ENCODE results near the gene C1orf52. TPM values are rescaled to one million over a fixed set of nuclear protein-coding genes. Genes with fewer than 3 reads are reported as not detected.

C1orf52 gene
- polyA plus RNA-seq, 3 donors, result 18.5 to 29.1 (median 19.7) TPM

- DNase-seq, result no peak
- no peaks in the 10 kb centered on the region for H3K27me3 ChIP-seq (ENCODE audit: control insufficient read depth in 2 of 2, insufficient read depth in 2 of 2, low read length in 2 of 2)
- peaks cover 34% of the 10 kb centered on the region for H4K20me1 ChIP-seq (ENCODE audit: insufficient read depth, low read length)
- peaks cover 0 to 18% (median 4%) of the 10 kb centered on the region in 7 donors for H3K9me3 Mint-ChIP-seq
- H3K4me3 Mint-ChIP-seq, result no peak overlapping the region
- WGBS (ENCODE audit: insufficient coverage), result 100% methylated on average over 1 of the region's 2 CpGs
- H3K36me3 Mint-ChIP-seq, result peaks cover 39 to 53% of the 10 kb centered on the region in 2 donors
- no peak overlapping the region for H3K27ac ChIP-seq (ENCODE audit: low read depth in 1 of 2, low read length in 2 of 2)
- peaks cover 0 to 3% of the 10 kb centered on the region in 2 donors for H3K9me3 ChIP-seq (replicated peaks in 1 of 2; ENCODE audit: control insufficient read depth in 1 of 2, insufficient read depth in 1 of 2, low read length in 2 of 2)
- H3K79me2 ChIP-seq (ENCODE audit: insufficient read depth, low read length), result peaks cover 20% of the 10 kb centered on the region
- no peak overlapping the region for H2AFZ ChIP-seq (ENCODE audit: insufficient read depth, low read depth, low read length, poor library complexity, severe bottlenecking)
- no peak overlapping the region for H3K4me3 ChIP-seq (replicated peaks in 1 of 3; ENCODE audit: low read depth in 2 of 3, low read length in 3 of 3)
- no peak overlapping the region for H3K4me2 ChIP-seq (replicated peaks; ENCODE audit: extremely low read depth, low read length, poor library complexity, severe bottlenecking)
- H3K4me1 Mint-ChIP-seq, result peaks cover 2% of the 10 kb centered on the region
- TF ChIP-seq, protein P1, sequence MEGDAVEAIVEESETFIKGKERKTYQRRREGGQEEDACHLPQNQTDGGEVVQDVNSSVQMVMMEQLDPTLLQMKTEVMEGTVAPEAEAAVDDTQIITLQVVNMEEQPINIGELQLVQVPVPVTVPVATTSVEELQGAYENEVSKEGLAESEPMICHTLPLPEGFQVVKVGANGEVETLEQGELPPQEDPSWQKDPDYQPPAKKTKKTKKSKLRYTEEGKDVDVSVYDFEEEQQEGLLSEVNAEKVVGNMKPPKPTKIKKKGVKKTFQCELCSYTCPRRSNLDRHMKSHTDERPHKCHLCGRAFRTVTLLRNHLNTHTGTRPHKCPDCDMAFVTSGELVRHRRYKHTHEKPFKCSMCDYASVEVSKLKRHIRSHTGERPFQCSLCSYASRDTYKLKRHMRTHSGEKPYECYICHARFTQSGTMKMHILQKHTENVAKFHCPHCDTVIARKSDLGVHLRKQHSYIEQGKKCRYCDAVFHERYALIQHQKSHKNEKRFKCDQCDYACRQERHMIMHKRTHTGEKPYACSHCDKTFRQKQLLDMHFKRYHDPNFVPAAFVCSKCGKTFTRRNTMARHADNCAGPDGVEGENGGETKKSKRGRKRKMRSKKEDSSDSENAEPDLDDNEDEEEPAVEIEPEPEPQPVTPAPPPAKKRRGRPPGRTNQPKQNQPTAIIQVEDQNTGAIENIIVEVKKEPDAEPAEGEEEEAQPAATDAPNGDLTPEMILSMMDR (IDR thresholded peaks at IDR 0.05), result no peak
- intact Hi-C loops (cut with micrococcal nuclease), result no loop called here
- no peaks in the 10 kb centered on the region for H3K27me3 Mint-ChIP-seq (ENCODE audit: low read depth in 3 of 3)
- H3K9ac ChIP-seq (ENCODE audit: insufficient read depth, low read length, poor library complexity, severe bottlenecking), result no peak overlapping the region
- peaks cover 3 to 4% of the 10 kb centered on the region in 2 donors for H3K4me1 ChIP-seq (ENCODE audit: control insufficient read depth in 1 of 2, insufficient read depth in 2 of 2, low read length in 2 of 2)
- no peak overlapping the region for H3K27ac Mint-ChIP-seq
- H3K36me3 ChIP-seq (replicated peaks in 1 of 2; ENCODE audit: control insufficient read depth in 1 of 2, insufficient read depth in 2 of 2, low read length in 2 of 2), result peaks cover 37 to 61% of the 10 kb centered on the region in 2 donors
Measured at GRCh38 chr1:85264150-85264549, 4.7 kb upstream of the C1orf52 start.

GRCh38 chr1:85262985-85263384 is 3.5 kb upstream of the C1orf52 start:
- Histone ChIP-seq H3K4me1 (ENCODE audit: control insufficient read depth in 1 of 2, insufficient read depth in 2 of 2, low read length in 2 of 2) (peaks cover 7 to 13% of the 10 kb centered on the region in 2 donors), H2AFZ (ENCODE audit: insufficient read depth, low read depth, low read length, poor library complexity, severe bottlenecking) (no peak overlapping the region), H4K20me1 (ENCODE audit: insufficient read depth, low read length) (peaks cover 34% of the 10 kb centered on the region), H3K4me3 (replicated peaks in 1 of 3; ENCODE audit: low read depth in 2 of 3, low read length in 3 of 3) (no peak overlapping the region), H3K36me3 (replicated peaks in 1 of 2; ENCODE audit: control insufficient read depth in 1 of 2, insufficient read depth in 2 of 2, low read length in 2 of 2) (peaks cover 27 to 50% of the 10 kb centered on the region in 2 donors), H3K27ac (ENCODE audit: low read depth in 1 of 2, low read length in 2 of 2) (no peak overlapping the region), H3K9me3 (replicated peaks in 1 of 2; ENCODE audit: control insufficient read depth in 1 of 2, insufficient read depth in 1 of 2, low read length in 2 of 2) (peaks cover 0 to 3% of the 10 kb centered on the region in 2 donors), H3K4me2 (replicated peaks; ENCODE audit: extremely low read depth, low read length, poor library complexity, severe bottlenecking) (no peak overlapping the region), H3K27me3 (ENCODE audit: control insufficient read depth in 2 of 2, insufficient read depth in 2 of 2, low read length in 2 of 2) (no peaks in the 10 kb centered on the region), H3K9ac (ENCODE audit: insufficient read depth, low read length, poor library complexity, severe bottlenecking) (no peak overlapping the region), H3K79me2 (ENCODE audit: insufficient read depth, low read length) (peaks cover 27% of the 10 kb centered on the region)
- Mint-ChIP-seq H3K27me3 (ENCODE audit: low read depth in 3 of 3) (no peaks in the 10 kb centered on the region), H3K9me3 (peaks cover 0 to 15% (median 4%) of the 10 kb centered on the region in 7 donors), H3K4me1 (peaks cover 10% of the 10 kb centered on the region), H3K36me3 (peaks cover 39 to 48% of the 10 kb centered on the region in 2 donors), H3K27ac (no peak overlapping the region), H3K4me3 (no peak overlapping the region)
- TF ChIP-seq, protein P1 (IDR thresholded peaks at IDR 0.05), result no peak
- intact Hi-C loops (cut with micrococcal nuclease), result no loop called here
- no peak for DNase-seq

Measured in CD14-positive monocyte (primary cell).